ENCODE results near the gene HOMER2. TPM values are rescaled to one million over a fixed set of nuclear protein-coding genes. Genes with fewer than 3 reads are reported as not detected.

The HOMER2 gene
- total and polyA plus RNA-seq, 4 donors, result 4.3 to 62.0 (median 23.6) TPM

DNA sequence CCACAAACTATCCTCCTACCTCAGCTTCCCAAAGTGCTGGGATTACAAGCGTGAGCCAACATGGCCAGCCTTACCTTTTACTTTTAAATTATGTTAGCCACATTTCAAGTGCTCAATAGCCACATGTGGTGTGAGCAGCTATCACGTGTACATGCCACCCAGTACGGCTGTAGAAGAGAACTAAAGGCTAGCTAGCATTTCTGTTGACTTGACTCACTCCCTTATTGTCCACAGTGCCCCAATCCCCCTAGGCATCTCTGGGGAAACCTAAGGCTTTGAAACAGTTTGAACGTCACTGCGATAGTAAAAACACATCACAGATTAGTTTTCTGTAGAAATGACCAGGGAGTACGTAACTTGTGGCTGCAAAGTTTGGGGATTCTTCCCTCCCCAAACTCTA, 46.9 kb upstream of the HOMER2 start:
- WGBS, result 91% methylated on average over 6 of the region's 6 CpGs
- H3K4me3 ChIP-seq (ENCODE audit: low read depth in 1 of 3, low read length in 3 of 3), result no peak overlapping the region
- H3K36me3 ChIP-seq (ENCODE audit: control insufficient read depth in 4 of 4, insufficient read depth in 3 of 4, low read depth in 1 of 4, low read length in 3 of 4), result peaks cover 0 to 2% (median under 1%) of the 10 kb centered on the region in 4 donors
- peaks cover 0 to 7% (median 5%) of the 10 kb centered on the region in 4 donors for H3K4me1 ChIP-seq (ENCODE audit: control insufficient read depth in 4 of 4, insufficient read depth in 4 of 4, low read length in 3 of 4)
- no peaks in the 10 kb centered on the region for H3K9me3 ChIP-seq (ENCODE audit: control insufficient read depth in 4 of 4, low read length in 3 of 4)
- H3K9ac ChIP-seq (ENCODE audit: low read depth in 1 of 2, low read length in 2 of 2), result no peak overlapping the region
- no peak for TF ChIP-seq FOXA2 (IDR thresholded peaks at IDR 0.05)
- TF ChIP-seq JUND (IDR thresholded peaks at IDR 0.05), result no peak
- TF ChIP-seq, protein P1, sequence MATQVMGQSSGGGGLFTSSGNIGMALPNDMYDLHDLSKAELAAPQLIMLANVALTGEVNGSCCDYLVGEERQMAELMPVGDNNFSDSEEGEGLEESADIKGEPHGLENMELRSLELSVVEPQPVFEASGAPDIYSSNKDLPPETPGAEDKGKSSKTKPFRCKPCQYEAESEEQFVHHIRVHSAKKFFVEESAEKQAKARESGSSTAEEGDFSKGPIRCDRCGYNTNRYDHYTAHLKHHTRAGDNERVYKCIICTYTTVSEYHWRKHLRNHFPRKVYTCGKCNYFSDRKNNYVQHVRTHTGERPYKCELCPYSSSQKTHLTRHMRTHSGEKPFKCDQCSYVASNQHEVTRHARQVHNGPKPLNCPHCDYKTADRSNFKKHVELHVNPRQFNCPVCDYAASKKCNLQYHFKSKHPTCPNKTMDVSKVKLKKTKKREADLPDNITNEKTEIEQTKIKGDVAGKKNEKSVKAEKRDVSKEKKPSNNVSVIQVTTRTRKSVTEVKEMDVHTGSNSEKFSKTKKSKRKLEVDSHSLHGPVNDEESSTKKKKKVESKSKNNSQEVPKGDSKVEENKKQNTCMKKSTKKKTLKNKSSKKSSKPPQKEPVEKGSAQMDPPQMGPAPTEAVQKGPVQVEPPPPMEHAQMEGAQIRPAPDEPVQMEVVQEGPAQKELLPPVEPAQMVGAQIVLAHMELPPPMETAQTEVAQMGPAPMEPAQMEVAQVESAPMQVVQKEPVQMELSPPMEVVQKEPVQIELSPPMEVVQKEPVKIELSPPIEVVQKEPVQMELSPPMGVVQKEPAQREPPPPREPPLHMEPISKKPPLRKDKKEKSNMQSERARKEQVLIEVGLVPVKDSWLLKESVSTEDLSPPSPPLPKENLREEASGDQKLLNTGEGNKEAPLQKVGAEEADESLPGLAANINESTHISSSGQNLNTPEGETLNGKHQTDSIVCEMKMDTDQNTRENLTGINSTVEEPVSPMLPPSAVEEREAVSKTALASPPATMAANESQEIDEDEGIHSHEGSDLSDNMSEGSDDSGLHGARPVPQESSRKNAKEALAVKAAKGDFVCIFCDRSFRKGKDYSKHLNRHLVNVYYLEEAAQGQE (IDR thresholded peaks at IDR 0.05), result no peak
- no peak for TF ChIP-seq NR2F2 (IDR thresholded peaks at IDR 0.05)
- no peak for TF ChIP-seq HNF4A (conservative IDR thresholded peaks at IDR 0.05)
- TF ChIP-seq, protein P2, sequence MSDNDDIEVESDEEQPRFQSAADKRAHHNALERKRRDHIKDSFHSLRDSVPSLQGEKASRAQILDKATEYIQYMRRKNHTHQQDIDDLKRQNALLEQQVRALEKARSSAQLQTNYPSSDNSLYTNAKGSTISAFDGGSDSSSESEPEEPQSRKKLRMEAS (IDR thresholded peaks at IDR 0.05), result no peak
- TF ChIP-seq, protein P3, sequence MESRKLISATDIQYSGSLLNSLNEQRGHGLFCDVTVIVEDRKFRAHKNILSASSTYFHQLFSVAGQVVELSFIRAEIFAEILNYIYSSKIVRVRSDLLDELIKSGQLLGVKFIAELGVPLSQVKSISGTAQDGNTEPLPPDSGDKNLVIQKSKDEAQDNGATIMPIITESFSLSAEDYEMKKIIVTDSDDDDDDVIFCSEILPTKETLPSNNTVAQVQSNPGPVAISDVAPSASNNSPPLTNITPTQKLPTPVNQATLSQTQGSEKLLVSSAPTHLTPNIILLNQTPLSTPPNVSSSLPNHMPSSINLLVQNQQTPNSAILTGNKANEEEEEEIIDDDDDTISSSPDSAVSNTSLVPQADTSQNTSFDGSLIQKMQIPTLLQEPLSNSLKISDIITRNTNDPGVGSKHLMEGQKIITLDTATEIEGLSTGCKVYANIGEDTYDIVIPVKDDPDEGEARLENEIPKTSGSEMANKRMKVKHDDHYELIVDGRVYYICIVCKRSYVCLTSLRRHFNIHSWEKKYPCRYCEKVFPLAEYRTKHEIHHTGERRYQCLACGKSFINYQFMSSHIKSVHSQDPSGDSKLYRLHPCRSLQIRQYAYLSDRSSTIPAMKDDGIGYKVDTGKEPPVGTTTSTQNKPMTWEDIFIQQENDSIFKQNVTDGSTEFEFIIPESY (IDR thresholded peaks at IDR 0.05), result no peak
- TF ChIP-seq TAF1 (conservative IDR thresholded peaks at IDR 0.05), result no peak
- TF ChIP-seq EGR1 (IDR thresholded peaks at IDR 0.05; ENCODE audit: low read depth in 2 of 2), result no peak
- H3K27ac ChIP-seq (ENCODE audit: low read depth in 1 of 2, low read length in 2 of 2), result no peak overlapping the region
- no peaks in the 10 kb centered on the region for H3K27me3 ChIP-seq (ENCODE audit: control insufficient read depth in 4 of 4, insufficient read depth in 4 of 4, low read length in 3 of 4)
- DNase-seq (ENCODE audit: low spot score), result no peak

DNA sequence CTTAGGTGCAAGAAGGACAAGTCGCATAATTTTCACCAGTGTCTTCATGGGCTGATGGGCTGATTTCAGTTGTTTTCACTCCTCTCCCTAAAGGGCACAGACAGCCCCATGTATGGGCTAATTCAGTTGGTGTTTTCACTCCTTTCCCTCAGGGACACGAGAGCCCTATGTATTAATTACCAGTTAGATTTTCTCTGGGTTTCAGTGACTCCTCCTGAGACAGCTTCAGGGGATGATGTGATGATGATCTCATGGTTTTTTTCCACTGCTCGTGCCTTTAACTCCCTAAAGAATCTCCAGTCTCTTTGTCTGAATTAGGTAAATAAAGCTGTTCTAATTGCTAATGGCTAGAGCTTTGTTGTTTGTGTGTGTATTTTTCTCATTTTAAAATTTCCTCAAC, 43.4 kb upstream of the HOMER2 start:
- WGBS, result 84% methylated on average over 3 of the region's 3 CpGs
- no peaks in the 10 kb centered on the region for H3K9me3 ChIP-seq (ENCODE audit: control insufficient read depth in 4 of 4, low read length in 3 of 4)
- TF ChIP-seq NR2F2 (IDR thresholded peaks at IDR 0.05) (no peak), RAD21 (IDR thresholded peaks at IDR 0.05) (no peak), HNF4G (IDR thresholded peaks at IDR 0.05) (no peak), SP1 (IDR thresholded peaks at IDR 0.05) (no peak), EGR1 (IDR thresholded peaks at IDR 0.05; ENCODE audit: low read depth in 2 of 2) (no peak), HNF4A (conservative IDR thresholded peaks at IDR 0.05) (no peak)
- TF ChIP-seq, protein P4, sequence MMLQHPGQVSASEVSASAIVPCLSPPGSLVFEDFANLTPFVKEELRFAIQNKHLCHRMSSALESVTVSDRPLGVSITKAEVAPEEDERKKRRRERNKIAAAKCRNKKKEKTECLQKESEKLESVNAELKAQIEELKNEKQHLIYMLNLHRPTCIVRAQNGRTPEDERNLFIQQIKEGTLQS (IDR thresholded peaks at IDR 0.05), result no peak
- TF ChIP-seq, protein P5, sequence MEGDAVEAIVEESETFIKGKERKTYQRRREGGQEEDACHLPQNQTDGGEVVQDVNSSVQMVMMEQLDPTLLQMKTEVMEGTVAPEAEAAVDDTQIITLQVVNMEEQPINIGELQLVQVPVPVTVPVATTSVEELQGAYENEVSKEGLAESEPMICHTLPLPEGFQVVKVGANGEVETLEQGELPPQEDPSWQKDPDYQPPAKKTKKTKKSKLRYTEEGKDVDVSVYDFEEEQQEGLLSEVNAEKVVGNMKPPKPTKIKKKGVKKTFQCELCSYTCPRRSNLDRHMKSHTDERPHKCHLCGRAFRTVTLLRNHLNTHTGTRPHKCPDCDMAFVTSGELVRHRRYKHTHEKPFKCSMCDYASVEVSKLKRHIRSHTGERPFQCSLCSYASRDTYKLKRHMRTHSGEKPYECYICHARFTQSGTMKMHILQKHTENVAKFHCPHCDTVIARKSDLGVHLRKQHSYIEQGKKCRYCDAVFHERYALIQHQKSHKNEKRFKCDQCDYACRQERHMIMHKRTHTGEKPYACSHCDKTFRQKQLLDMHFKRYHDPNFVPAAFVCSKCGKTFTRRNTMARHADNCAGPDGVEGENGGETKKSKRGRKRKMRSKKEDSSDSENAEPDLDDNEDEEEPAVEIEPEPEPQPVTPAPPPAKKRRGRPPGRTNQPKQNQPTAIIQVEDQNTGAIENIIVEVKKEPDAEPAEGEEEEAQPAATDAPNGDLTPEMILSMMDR (IDR thresholded peaks at IDR 0.05; ENCODE audit: low read depth, low read length, missing input control), result no peak
- TF ChIP-seq, protein P1 (IDR thresholded peaks at IDR 0.05), result no peak
- TF ChIP-seq, protein P3 (IDR thresholded peaks at IDR 0.05), result no peak
- H3K9ac ChIP-seq (ENCODE audit: low read depth in 1 of 2, low read length in 2 of 2), result no peak overlapping the region
- peaks cover 0 to 7% (median 5%) of the 10 kb centered on the region in 4 donors for H3K4me1 ChIP-seq (ENCODE audit: control insufficient read depth in 4 of 4, insufficient read depth in 4 of 4, low read length in 3 of 4)
- no peak overlapping the region for H3K27ac ChIP-seq (ENCODE audit: low read depth in 1 of 2, low read length in 2 of 2)
- no peak overlapping the region for H3K4me3 ChIP-seq (ENCODE audit: low read depth in 1 of 3, low read length in 3 of 3)
- H3K36me3 ChIP-seq (ENCODE audit: control insufficient read depth in 4 of 4, insufficient read depth in 3 of 4, low read depth in 1 of 4, low read length in 3 of 4), result peaks cover 0 to 2% (median 0%) of the 10 kb centered on the region in 4 donors
- no peaks in the 10 kb centered on the region for H3K27me3 ChIP-seq (ENCODE audit: control insufficient read depth in 4 of 4, insufficient read depth in 4 of 4, low read length in 3 of 4)
- no peak for DNase-seq (ENCODE audit: low spot score)
